HTERT RPE-1 (cell line): ENCODE measurements around the gene SGCD.

Source experiments
- in situ Hi-C: fragments of 300-500 bp; cut with MboI; formaldehyde crosslinking; loops from 4 replicates; pipeline ENCODE4 v1.14.3; 2020; ENCODE audit warnings: low sequenced_read_pairs

SGCD gene

GRCh38 chr5:156400231-156400986 is 73.4 kb downstream of the SGCD start:
- in situ Hi-C loops: no loop called here

GRCh38 chr5:156401804-156402203 is 74.8 kb downstream of the SGCD start:
- in situ Hi-C loops: no loop called here

- in situ Hi-C loops: no loop called here
Observed at GRCh38 chr5:156402387-156402921, 75.5 kb downstream of the SGCD start.

- in situ Hi-C loops: no loop called here
Observed at GRCh38 chr5:156405988-156406387, 79.0 kb downstream of the SGCD start.

GRCh38 chr5:156407251-156407650 is 80.3 kb downstream of the SGCD start:
- in situ Hi-C loops: no loop called here

GRCh38 chr5:156409834-156410233 is 82.9 kb downstream of the SGCD start:
- in situ Hi-C loops: no loop called here

GRCh38 chr5:156411185-156411613 is 84.2 kb downstream of the SGCD start:
- in situ Hi-C loops: no loop called here

- in situ Hi-C loops: no loop called here
Observed at GRCh38 chr5:156411957-156412356, 85.0 kb downstream of the SGCD start.

GRCh38 chr5:156414391-156414790 is 87.4 kb downstream of the SGCD start:
- in situ Hi-C loops: no loop called here

GRCh38 chr5:156419661-156420060 is 92.7 kb downstream of the SGCD start:
- in situ Hi-C loops: no loop called here

GRCh38 chr5:156420665-156421064 is 93.7 kb downstream of the SGCD start:
- in situ Hi-C loops: no loop called here

- in situ Hi-C loops: no loop called here
Observed at GRCh38 chr5:156421798-156422197, 94.8 kb downstream of the SGCD start.

- in situ Hi-C loops: no loop called here
Observed at GRCh38 chr5:156423597-156423996, 96.6 kb downstream of the SGCD start.

- in situ Hi-C loops: no loop called here
Observed at GRCh38 chr5:156427315-156427714, 100.4 kb downstream of the SGCD start.

- in situ Hi-C loops: no loop called here
Observed at GRCh38 chr5:156431956-156432829, 105.2 kb downstream of the SGCD start.

GRCh38 chr5:156432830-156433105 is 105.8 kb downstream of the SGCD start:
- in situ Hi-C loops: no loop called here

- in situ Hi-C loops: no loop called here
Observed at GRCh38 chr5:156434471-156434870, 107.5 kb downstream of the SGCD start.

- in situ Hi-C loops: no loop called here
Observed at GRCh38 chr5:156435101-156435500, 108.1 kb downstream of the SGCD start.

GRCh38 chr5:156438076-156438475 is 111.1 kb downstream of the SGCD start:
- in situ Hi-C loops: no loop called here

- in situ Hi-C loops: no loop called here
Observed at GRCh38 chr5:156444753-156445291, 117.9 kb downstream of the SGCD start.

- in situ Hi-C loops: no loop called here
Observed at GRCh38 chr5:156446526-156446925, 119.6 kb downstream of the SGCD start.

- in situ Hi-C loops: no loop called here
Observed at GRCh38 chr5:156450778-156451177, 123.8 kb downstream of the SGCD start.
